ENCODE data around the gene TMEM117. TPM values are rescaled to one million over a fixed set of nuclear protein-coding genes. Genes with fewer than 3 reads are reported as not detected.

The TMEM117 gene
- total RNA-seq, 6 experiments from 2014 or later, result 2.4 to 15.3 (median 3.1) TPM

- Histone ChIP-seq H3K4me3 (no peak overlapping the region), H3K36me3 (no peaks in the 10 kb centered on the region), H3K27me3 (no peaks in the 10 kb centered on the region), H3K9me3 (no peaks in the 10 kb centered on the region), H3K4me1 (no peaks in the 10 kb centered on the region), H3K27ac (no peak overlapping the region)
- TF ChIP-seq POLR2A (IDR thresholded peaks at IDR 0.05), result no peak
- no peak for TF ChIP-seq CTCF (IDR thresholded peaks at IDR 0.05)
- intact Hi-C loops (cut with DNase I), result no loop called here
- DNase-seq, result no peak
- 4% methylated on average over 2 of the region's 2 CpGs for WGBS (ENCODE audit: insufficient coverage, low coverage, low lambda C conversion rate, missing lambda C conversion rate)
- no peak for ATAC-seq
Observed at GRCh38 chr12:44253338-44253856, 417.5 kb downstream of the TMEM117 start.

- H3K9me3 ChIP-seq, result no peaks in the 10 kb centered on the region
- intact Hi-C loops (cut with DNase I), result no loop called here
- no peak overlapping the region for H3K27ac ChIP-seq
- no peak for ATAC-seq
- H3K4me3 ChIP-seq, result no peak overlapping the region
- 73% methylated on average over 1 of the region's 1 CpG for WGBS (ENCODE audit: insufficient coverage, low coverage, low lambda C conversion rate, missing lambda C conversion rate)
- TF ChIP-seq POLR2A (IDR thresholded peaks at IDR 0.05) (no peak), CTCF (IDR thresholded peaks at IDR 0.05) (no peak)
- no peak for DNase-seq
- no peaks in the 10 kb centered on the region for H3K36me3 ChIP-seq
- H3K27me3 ChIP-seq, result no peaks in the 10 kb centered on the region
- no peaks in the 10 kb centered on the region for H3K4me1 ChIP-seq
Observed at GRCh38 chr12:44258246-44258645, 422.4 kb downstream of the TMEM117 start.

- Histone ChIP-seq H3K36me3 (no peaks in the 10 kb centered on the region), H3K27me3 (no peaks in the 10 kb centered on the region), H3K4me1 (no peaks in the 10 kb centered on the region), H3K4me3 (no peak overlapping the region), H3K27ac (no peak overlapping the region), H3K9me3 (no peaks in the 10 kb centered on the region)
- TF ChIP-seq CTCF (IDR thresholded peaks at IDR 0.05) (no peak), POLR2A (IDR thresholded peaks at IDR 0.05) (no peak)
- intact Hi-C loops (cut with DNase I), result no loop called here
- WGBS (ENCODE audit: insufficient coverage, low coverage, low lambda C conversion rate, missing lambda C conversion rate), result 96% methylated on average over 6 of the region's 6 CpGs
- ATAC-seq (no peak), DNase-seq (no peak)
Observed at GRCh38 chr12:44259890-44260289, 424.0 kb downstream of the TMEM117 start.

- H3K9me3 ChIP-seq, result no peaks in the 10 kb centered on the region
- H3K4me3 ChIP-seq, result no peak overlapping the region
- 90% methylated on average over 1 of the region's 1 CpG for WGBS (ENCODE audit: insufficient coverage, low coverage, low lambda C conversion rate, missing lambda C conversion rate)
- intact Hi-C loops (cut with DNase I), result no loop called here
- DNase-seq (no peak), ATAC-seq (no peak)
- H3K36me3 ChIP-seq, result no peaks in the 10 kb centered on the region
- TF ChIP-seq CTCF (IDR thresholded peaks at IDR 0.05) (no peak), POLR2A (IDR thresholded peaks at IDR 0.05) (no peak)
- no peaks in the 10 kb centered on the region for H3K27me3 ChIP-seq
- H3K27ac ChIP-seq, result no peak overlapping the region
- H3K4me1 ChIP-seq, result no peaks in the 10 kb centered on the region
Observed at GRCh38 chr12:44260581-44260980, 424.7 kb downstream of the TMEM117 start.
